BLaER1 (cell line): ENCODE data around the gene MS4A15.
"Not testable (repeated sequence)": the region's sequence is repeated elsewhere in the genome, so short reads cannot be mapped to it uniquely, and the experiment has no call there.

Experiments
- H3K27ac ChIP-seq: shearing (Covaris generic); formaldehyde crosslinking; 2 replicates; pipeline ENCODE4 v1.8.1; 2022
- H3K27me3 ChIP-seq: shearing (Covaris generic); formaldehyde crosslinking; 2 replicates; pipeline ENCODE4 v1.8.1; 2022
- H3K36me3 ChIP-seq: shearing (Covaris generic); formaldehyde crosslinking; 2 replicates; pipeline ENCODE4 v1.8.1; 2022
- H3K4me1 ChIP-seq: shearing (Covaris generic); formaldehyde crosslinking; 2 replicates; pipeline ENCODE4 v1.8.1; 2022
- H3K4me2 ChIP-seq: shearing (Covaris generic); formaldehyde crosslinking; 2 replicates; pipeline ENCODE4 v1.8.1; 2022
- H3K4me3 ChIP-seq: shearing (Covaris generic); formaldehyde crosslinking; 2 replicates; pipeline ENCODE4 v1.8.1; 2022
- H3K9ac ChIP-seq: shearing (Covaris generic); formaldehyde crosslinking; 2 replicates; pipeline ENCODE4 v1.8.1; 2022
- H3K9me3 ChIP-seq: shearing (Covaris generic); formaldehyde crosslinking; 2 replicates; pipeline ENCODE4 v1.8.1; 2022
- H4K20me1 ChIP-seq: shearing (Covaris generic); formaldehyde crosslinking; 2 replicates; pipeline ENCODE4 v1.8.1; 2022
- Cebpa-rat ChIP-seq: shearing (Covaris generic); IDR thresholded peaks from 2 replicates; pipeline ENCODE4 v1.8.1; 2022

The MS4A15 gene

GRCh38 chr11:60750911-60751310 is 5.8 kb upstream of the MS4A15 start:
- no peaks in the 10 kb centered on the region for H3K27me3 ChIP-seq
- TF ChIP-seq Cebpa-rat = no peak

GRCh38 chr11:60753309-60753708 is 3.4 kb upstream of the MS4A15 start:
- Histone ChIP-seq H3K4me2 (no peak overlapping the region), H3K4me3 (no peak overlapping the region), H3K9me3 (no peaks in the 10 kb centered on the region), H3K27me3 (no peaks in the 10 kb centered on the region), H4K20me1 (no peaks in the 10 kb centered on the region), H3K9ac (no peak overlapping the region), H3K4me1 (peaks cover 9% of the 10 kb centered on the region), H3K36me3 (no peaks in the 10 kb centered on the region), H3K27ac (no peak overlapping the region)
- TF ChIP-seq Cebpa-rat = no peak

More at GRCh38 chr11:60750911-60751310, 5.8 kb upstream of the MS4A15 start:
- no peaks in the 10 kb centered on the region for H3K36me3 ChIP-seq
- no peak overlapping the region for H3K4me3 ChIP-seq
- no peak overlapping the region for H3K9ac ChIP-seq
- no peaks in the 10 kb centered on the region for H4K20me1 ChIP-seq
- no peak overlapping the region for H3K27ac ChIP-seq
- peaks cover 28% of the 10 kb centered on the region for H3K4me1 ChIP-seq
- no peak overlapping the region for H3K4me2 ChIP-seq
- H3K9me3 ChIP-seq = no peaks in the 10 kb centered on the region

GRCh38 chr11:60754887-60755286 is 1.8 kb upstream of the MS4A15 start:
- no peak overlapping the region for H3K9ac ChIP-seq
- H3K4me1 ChIP-seq = peaks cover 12% of the 10 kb centered on the region
- no peak overlapping the region for H3K4me3 ChIP-seq
- no peaks in the 10 kb centered on the region for H3K9me3 ChIP-seq
- TF ChIP-seq Cebpa-rat = no peak
- no peaks in the 10 kb centered on the region for H3K36me3 ChIP-seq
- no peaks in the 10 kb centered on the region for H3K27me3 ChIP-seq
- no peak overlapping the region for H3K27ac ChIP-seq
- H3K4me2 ChIP-seq = no peak overlapping the region
- no peaks in the 10 kb centered on the region for H4K20me1 ChIP-seq

GRCh38 chr11:60757231-60757800 is 649 bp downstream of the MS4A15 start:
- Histone ChIP-seq H3K4me1 (peaks cover 17% of the 10 kb centered on the region), H3K9me3 (no peaks in the 10 kb centered on the region), H3K4me2 (no peak overlapping the region), H3K27ac (no peak overlapping the region), H3K36me3 (no peaks in the 10 kb centered on the region), H4K20me1 (no peaks in the 10 kb centered on the region), H3K4me3 (no peak overlapping the region), H3K27me3 (no peaks in the 10 kb centered on the region), H3K9ac (no peak overlapping the region)
- TF ChIP-seq Cebpa-rat = no peak

- H3K27me3 ChIP-seq, H4K20me1 ChIP-seq, H3K36me3 ChIP-seq, H3K27ac ChIP-seq, H3K4me3 ChIP-seq, H3K9ac ChIP-seq, H3K9me3 ChIP-seq: not testable (repeated sequence)
- peaks cover 28% of the 10 kb centered on the region for H3K4me1 ChIP-seq
- peak overlapping the region; percentile 73; the same call in 1 of the 2 replicates for H3K4me2 ChIP-seq
Observed at GRCh38 chr11:60758671-60759070, 2.0 kb downstream of the MS4A15 start.

- not testable (repeated sequence) for H3K27me3 ChIP-seq, H3K9me3 ChIP-seq, H3K4me3 ChIP-seq, H3K27ac ChIP-seq, H3K9ac ChIP-seq, H4K20me1 ChIP-seq, H3K36me3 ChIP-seq
- Histone ChIP-seq H3K4me1 (peaks cover 30% of the 10 kb centered on the region), H3K4me2 (peak overlapping the region; percentile 73)
Observed at GRCh38 chr11:60759438-60760225, 3.0 kb downstream of the MS4A15 start.

GRCh38 chr11:60761436-60762190 is 4.9 kb downstream of the MS4A15 start:
- no peaks in the 10 kb centered on the region for H3K27me3 ChIP-seq
- no peak for TF ChIP-seq Cebpa-rat
- no peak overlapping the region for H3K4me2 ChIP-seq
- H3K36me3 ChIP-seq = no peaks in the 10 kb centered on the region
- no peak overlapping the region for H3K9ac ChIP-seq
- H4K20me1 ChIP-seq = no peaks in the 10 kb centered on the region
- peaks cover 34% of the 10 kb centered on the region for H3K4me1 ChIP-seq
- H3K27ac ChIP-seq = no peak overlapping the region
- no peak overlapping the region for H3K4me3 ChIP-seq
- H3K9me3 ChIP-seq = no peaks in the 10 kb centered on the region

- no peak for TF ChIP-seq Cebpa-rat
- Histone ChIP-seq H3K9ac (no peak overlapping the region), H3K4me2 (peak overlapping the region; percentile 33), H3K27me3 (no peaks in the 10 kb centered on the region), H3K4me1 (peaks cover 34% of the 10 kb centered on the region), H3K9me3 (no peaks in the 10 kb centered on the region), H4K20me1 (no peaks in the 10 kb centered on the region), H3K4me3 (no peak overlapping the region), H3K27ac (no peak overlapping the region), H3K36me3 (no peaks in the 10 kb centered on the region)
Observed at GRCh38 chr11:60762851-60763691, 6.4 kb downstream of the MS4A15 start.

- H3K27ac ChIP-seq = no peak overlapping the region
- no peaks in the 10 kb centered on the region for H3K36me3 ChIP-seq
- H4K20me1 ChIP-seq = no peaks in the 10 kb centered on the region
- H3K4me2 ChIP-seq = no peak overlapping the region
- peaks cover 33% of the 10 kb centered on the region for H3K4me1 ChIP-seq
- H3K9ac ChIP-seq = no peak overlapping the region
- TF ChIP-seq Cebpa-rat = no peak
- H3K27me3 ChIP-seq = no peaks in the 10 kb centered on the region
- H3K9me3 ChIP-seq = no peaks in the 10 kb centered on the region
- no peak overlapping the region for H3K4me3 ChIP-seq
Observed at GRCh38 chr11:60763692-60764369, 7.2 kb downstream of the MS4A15 start.
